GM23338 (cell line): ENCODE data around the gene GPR179.

Experiments used
- CREB1 ChIP-seq: fragments of 250-450 bp; sonication (Bioruptor Pico); IDR thresholded peaks from 2 replicates; pipeline ENCODE4 v1.5.0; 2020; ENCODE audit warnings: low read depth, mild to moderate bottlenecking, moderate library complexity
- EZH2 ChIP-seq: fragments of 200-600 bp; sonication (generic); IDR thresholded peaks from one replicate; pipeline ENCODE4 v1.8.0; 2017; ENCODE audit warnings: antibody characterized with exemption, mild to moderate bottlenecking, low read depth; ENCODE audit not compliant: unreplicated experiment
- EZH2phosphoT487 ChIP-seq: fragments of 200-600 bp; sonication (generic); IDR thresholded peaks from one replicate; pipeline ENCODE4 v1.8.1; 2018; ENCODE audit warnings: antibody characterized with exemption; ENCODE audit not compliant: unreplicated experiment
- JUNB ChIP-seq: IDR thresholded peaks from one replicate; pipeline ENCODE4 v1.6.1; 2016; ENCODE audit warnings: antibody characterized with exemption; ENCODE audit not compliant: unreplicated experiment
- NANOG ChIP-seq: IDR thresholded peaks from 2 replicates; pipeline ENCODE4 v1.6.1; 2016; ENCODE audit warnings: antibody characterized with exemption, borderline replicate concordance
- POLR2AphosphoS5 ChIP-seq: IDR thresholded peaks from 2 replicates; pipeline ENCODE4 v1.6.1; 2016; ENCODE audit warnings: antibody characterized with exemption, low read depth
- STAT1 ChIP-seq: IDR thresholded peaks from one replicate; pipeline ENCODE4 v1.6.1; 2016; ENCODE audit warnings: antibody characterized with exemption; ENCODE audit not compliant: unreplicated experiment
- ZNF114 ChIP-seq: fragments of 250-450 bp; sonication (Bioruptor Pico); IDR thresholded peaks from 2 replicates; pipeline ENCODE4 v1.5.0; 2020; ENCODE audit warnings: mild to moderate bottlenecking, moderate library complexity
- ZNF331 ChIP-seq: fragments of 250-450 bp; sonication (Bioruptor Pico); IDR thresholded peaks from 2 replicates; pipeline ENCODE4 v1.5.0; 2020; ENCODE audit warnings: low read depth, mild to moderate bottlenecking, moderate library complexity
- TF ChIP-seq, protein P1 (sequence below), 2 experiments: fragments of 200-600 bp in 1 of 2; sonication (generic) in 1 of 2; conservative IDR thresholded peaks; 2 replicates each; pipeline versions ENCODE4 v1.5.1 to v1.6.1; 2016 to 2017; ENCODE audit warnings: antibody characterized with exemption in 2 of 2, low read depth in 2 of 2, mild to moderate bottlenecking in 2 of 2, moderate library complexity in 1 of 2
- TF ChIP-seq, protein P2 (sequence below): IDR thresholded peaks from one replicate; pipeline ENCODE4 v1.6.1; 2018; ENCODE audit warnings: antibody characterized with exemption; ENCODE audit not compliant: unreplicated experiment
- TF ChIP-seq, protein P3 (sequence below): fragments of 250-450 bp; sonication (Bioruptor Pico); IDR thresholded peaks from 2 replicates; pipeline ENCODE4 v1.5.0; 2020; ENCODE audit warnings: mild to moderate bottlenecking, moderate library complexity

DNA sequence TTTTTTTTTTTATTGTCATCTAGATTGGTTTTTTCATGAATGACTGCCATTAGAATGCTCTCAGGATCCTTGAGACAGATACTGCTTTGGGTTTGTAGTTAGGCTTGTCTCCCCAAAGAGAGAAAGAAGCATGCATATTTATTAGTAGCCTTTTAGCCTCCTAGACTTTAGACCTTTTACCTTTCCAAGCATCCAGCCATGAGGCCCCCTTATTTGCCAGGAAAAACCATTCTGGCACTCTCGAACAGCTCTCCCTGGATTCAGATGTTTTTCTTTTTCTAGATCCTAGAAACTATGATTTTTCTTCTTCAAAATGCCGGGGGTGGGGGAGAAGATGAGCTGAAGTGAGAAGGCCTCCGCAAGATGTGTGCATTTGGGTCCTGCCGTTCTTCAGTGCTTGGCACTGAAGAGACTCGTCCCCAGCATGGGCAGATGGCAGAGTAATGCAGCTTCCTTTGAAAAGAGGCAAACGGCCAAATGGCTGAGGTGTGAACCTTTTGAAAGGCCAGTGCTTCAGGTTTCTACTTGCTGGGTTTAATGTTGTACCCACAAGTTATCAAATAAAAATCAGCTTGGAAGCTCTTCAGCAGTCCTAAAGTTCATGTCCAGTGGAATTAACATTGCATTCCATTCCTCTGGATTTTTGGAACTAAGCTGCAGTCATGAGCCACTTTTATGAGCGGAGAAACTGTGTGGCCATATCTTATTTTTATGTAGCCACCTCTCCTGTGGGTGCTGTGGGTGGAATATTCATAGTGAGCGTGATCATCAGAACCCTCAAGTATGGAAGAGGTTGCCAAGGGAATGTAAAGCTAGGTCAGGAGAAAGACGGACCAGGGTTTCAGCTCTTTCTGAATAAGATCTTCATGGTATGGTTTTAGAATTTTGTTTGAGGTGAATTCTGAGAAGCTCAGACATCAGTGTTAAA, 15.1 kb upstream of the GPR179 start:
- TF ChIP-seq EZH2phosphoT487 (no peak), EZH2 (no peak), POLR2AphosphoS5 (no peak), ZNF114 (CRISPR knock-in tag) (no peak), ZNF331 (no peak), CREB1 (no peak), NANOG (no peak), STAT1 (no peak), JUNB (no peak)
- TF ChIP-seq, protein P1, sequence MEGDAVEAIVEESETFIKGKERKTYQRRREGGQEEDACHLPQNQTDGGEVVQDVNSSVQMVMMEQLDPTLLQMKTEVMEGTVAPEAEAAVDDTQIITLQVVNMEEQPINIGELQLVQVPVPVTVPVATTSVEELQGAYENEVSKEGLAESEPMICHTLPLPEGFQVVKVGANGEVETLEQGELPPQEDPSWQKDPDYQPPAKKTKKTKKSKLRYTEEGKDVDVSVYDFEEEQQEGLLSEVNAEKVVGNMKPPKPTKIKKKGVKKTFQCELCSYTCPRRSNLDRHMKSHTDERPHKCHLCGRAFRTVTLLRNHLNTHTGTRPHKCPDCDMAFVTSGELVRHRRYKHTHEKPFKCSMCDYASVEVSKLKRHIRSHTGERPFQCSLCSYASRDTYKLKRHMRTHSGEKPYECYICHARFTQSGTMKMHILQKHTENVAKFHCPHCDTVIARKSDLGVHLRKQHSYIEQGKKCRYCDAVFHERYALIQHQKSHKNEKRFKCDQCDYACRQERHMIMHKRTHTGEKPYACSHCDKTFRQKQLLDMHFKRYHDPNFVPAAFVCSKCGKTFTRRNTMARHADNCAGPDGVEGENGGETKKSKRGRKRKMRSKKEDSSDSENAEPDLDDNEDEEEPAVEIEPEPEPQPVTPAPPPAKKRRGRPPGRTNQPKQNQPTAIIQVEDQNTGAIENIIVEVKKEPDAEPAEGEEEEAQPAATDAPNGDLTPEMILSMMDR (conservative IDR thresholded peaks at IDR 0.05; ENCODE audit: low read depth in 2 of 2) = no peak
- TF ChIP-seq, protein P2, sequence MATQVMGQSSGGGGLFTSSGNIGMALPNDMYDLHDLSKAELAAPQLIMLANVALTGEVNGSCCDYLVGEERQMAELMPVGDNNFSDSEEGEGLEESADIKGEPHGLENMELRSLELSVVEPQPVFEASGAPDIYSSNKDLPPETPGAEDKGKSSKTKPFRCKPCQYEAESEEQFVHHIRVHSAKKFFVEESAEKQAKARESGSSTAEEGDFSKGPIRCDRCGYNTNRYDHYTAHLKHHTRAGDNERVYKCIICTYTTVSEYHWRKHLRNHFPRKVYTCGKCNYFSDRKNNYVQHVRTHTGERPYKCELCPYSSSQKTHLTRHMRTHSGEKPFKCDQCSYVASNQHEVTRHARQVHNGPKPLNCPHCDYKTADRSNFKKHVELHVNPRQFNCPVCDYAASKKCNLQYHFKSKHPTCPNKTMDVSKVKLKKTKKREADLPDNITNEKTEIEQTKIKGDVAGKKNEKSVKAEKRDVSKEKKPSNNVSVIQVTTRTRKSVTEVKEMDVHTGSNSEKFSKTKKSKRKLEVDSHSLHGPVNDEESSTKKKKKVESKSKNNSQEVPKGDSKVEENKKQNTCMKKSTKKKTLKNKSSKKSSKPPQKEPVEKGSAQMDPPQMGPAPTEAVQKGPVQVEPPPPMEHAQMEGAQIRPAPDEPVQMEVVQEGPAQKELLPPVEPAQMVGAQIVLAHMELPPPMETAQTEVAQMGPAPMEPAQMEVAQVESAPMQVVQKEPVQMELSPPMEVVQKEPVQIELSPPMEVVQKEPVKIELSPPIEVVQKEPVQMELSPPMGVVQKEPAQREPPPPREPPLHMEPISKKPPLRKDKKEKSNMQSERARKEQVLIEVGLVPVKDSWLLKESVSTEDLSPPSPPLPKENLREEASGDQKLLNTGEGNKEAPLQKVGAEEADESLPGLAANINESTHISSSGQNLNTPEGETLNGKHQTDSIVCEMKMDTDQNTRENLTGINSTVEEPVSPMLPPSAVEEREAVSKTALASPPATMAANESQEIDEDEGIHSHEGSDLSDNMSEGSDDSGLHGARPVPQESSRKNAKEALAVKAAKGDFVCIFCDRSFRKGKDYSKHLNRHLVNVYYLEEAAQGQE = no peak
- TF ChIP-seq, protein P3, sequence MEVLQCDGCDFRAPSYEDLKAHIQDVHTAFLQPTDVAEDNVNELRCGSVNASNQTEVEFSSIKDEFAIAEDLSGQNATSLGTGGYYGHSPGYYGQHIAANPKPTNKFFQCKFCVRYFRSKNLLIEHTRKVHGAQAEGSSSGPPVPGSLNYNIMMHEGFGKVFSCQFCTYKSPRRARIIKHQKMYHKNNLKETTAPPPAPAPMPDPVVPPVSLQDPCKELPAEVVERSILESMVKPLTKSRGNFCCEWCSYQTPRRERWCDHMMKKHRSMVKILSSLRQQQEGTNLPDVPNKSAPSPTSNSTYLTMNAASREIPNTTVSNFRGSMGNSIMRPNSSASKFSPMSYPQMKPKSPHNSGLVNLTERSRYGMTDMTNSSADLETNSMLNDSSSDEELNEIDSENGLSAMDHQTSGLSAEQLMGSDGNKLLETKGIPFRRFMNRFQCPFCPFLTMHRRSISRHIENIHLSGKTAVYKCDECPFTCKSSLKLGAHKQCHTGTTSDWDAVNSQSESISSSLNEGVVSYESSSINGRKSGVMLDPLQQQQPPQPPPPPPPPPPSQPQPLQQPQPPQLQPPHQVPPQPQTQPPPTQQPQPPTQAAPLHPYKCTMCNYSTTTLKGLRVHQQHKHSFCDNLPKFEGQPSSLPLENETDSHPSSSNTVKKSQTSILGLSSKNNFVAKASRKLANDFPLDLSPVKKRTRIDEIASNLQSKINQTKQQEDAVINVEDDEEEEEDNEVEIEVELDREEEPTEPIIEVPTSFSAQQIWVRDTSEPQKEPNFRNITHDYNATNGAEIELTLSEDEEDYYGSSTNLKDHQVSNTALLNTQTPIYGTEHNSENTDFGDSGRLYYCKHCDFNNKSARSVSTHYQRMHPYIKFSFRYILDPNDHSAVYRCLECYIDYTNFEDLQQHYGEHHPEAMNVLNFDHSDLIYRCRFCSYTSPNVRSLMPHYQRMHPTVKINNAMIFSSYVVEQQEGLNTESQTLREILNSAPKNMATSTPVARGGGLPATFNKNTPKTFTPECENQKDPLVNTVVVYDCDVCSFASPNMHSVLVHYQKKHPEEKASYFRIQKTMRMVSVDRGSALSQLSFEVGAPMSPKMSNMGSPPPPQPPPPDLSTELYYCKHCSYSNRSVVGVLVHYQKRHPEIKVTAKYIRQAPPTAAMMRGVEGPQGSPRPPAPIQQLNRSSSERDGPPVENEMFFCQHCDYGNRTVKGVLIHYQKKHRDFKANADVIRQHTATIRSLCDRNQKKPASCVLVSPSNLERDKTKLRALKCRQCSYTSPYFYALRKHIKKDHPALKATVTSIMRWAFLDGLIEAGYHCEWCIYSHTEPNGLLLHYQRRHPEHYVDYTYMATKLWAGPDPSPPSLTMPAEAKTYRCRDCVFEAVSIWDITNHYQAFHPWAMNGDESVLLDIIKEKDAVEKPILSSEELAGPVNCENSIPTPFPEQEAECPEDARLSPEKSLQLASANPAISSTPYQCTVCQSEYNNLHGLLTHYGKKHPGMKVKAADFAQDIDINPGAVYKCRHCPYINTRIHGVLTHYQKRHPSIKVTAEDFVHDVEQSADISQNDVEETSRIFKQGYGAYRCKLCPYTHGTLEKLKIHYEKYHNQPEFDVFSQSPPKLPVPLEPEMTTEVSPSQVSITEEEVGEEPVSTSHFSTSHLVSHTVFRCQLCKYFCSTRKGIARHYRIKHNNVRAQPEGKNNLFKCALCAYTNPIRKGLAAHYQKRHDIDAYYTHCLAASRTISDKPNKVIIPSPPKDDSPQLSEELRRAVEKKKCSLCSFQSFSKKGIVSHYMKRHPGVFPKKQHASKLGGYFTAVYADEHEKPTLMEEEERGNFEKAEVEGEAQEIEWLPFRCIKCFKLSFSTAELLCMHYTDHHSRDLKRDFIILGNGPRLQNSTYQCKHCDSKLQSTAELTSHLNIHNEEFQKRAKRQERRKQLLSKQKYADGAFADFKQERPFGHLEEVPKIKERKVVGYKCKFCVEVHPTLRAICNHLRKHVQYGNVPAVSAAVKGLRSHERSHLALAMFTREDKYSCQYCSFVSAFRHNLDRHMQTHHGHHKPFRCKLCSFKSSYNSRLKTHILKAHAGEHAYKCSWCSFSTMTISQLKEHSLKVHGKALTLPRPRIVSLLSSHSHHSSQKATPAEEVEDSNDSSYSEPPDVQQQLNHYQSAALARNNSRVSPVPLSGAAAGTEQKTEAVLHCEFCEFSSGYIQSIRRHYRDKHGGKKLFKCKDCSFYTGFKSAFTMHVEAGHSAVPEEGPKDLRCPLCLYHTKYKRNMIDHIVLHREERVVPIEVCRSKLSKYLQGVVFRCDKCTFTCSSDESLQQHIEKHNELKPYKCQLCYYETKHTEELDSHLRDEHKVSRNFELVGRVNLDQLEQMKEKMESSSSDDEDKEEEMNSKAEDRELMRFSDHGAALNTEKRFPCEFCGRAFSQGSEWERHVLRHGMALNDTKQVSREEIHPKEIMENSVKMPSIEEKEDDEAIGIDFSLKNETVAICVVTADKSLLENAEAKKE = no peak
